Suprapubic skin (tissue), 4 donors: ENCODE data around the gene MTCL1. TPM values are rescaled to one million over a fixed set of nuclear protein-coding genes. Genes with fewer than 3 reads are reported as not detected.

ENCODE experiments used
- DNase-seq, 2 donors: peaks; one replicate each; pipeline ENCODE4 v3.0.0-alpha.2; 2019; ENCODE audit warnings: low spot score in 2 of 2
- H3K27ac ChIP-seq: fragments of 200-600 bp; sonication (generic); one replicate; pipeline ENCODE4 v1.5.1; 2019
- H3K27me3 ChIP-seq: fragments of 200-600 bp; sonication (generic); one replicate; pipeline ENCODE4 v1.5.1; 2019
- H3K36me3 ChIP-seq: fragments of 200-600 bp; sonication (generic); one replicate; pipeline ENCODE4 v1.5.1; 2019
- H3K4me1 ChIP-seq: fragments of 200-600 bp; sonication (generic); one replicate; pipeline ENCODE4 v1.5.1; 2019
- H3K4me3 ChIP-seq: fragments of 200-600 bp; sonication (generic); one replicate; pipeline ENCODE4 v1.5.1; 2019; ENCODE audit warnings: mild to moderate bottlenecking
- H3K9me3 ChIP-seq: fragments of 200-600 bp; sonication (generic); one replicate; pipeline ENCODE4 v1.5.1; 2019
- EP300 ChIP-seq: sonication (generic); formaldehyde crosslinking; IDR thresholded peaks from one replicate; pipeline ENCODE4 v1.6.1; 2017; ENCODE audit warnings: antibody characterized with exemption
- POLR2A ChIP-seq, 2 donors: fragments of 450-650 bp; IDR thresholded peaks; one replicate each; pipeline ENCODE4 v1.6.1; 2017; ENCODE audit warnings: antibody characterized with exemption in 2 of 2, mild to moderate bottlenecking in 2 of 2, moderate library complexity in 2 of 2
- POLR2AphosphoS5 ChIP-seq, 3 donors: sonication (generic); formaldehyde crosslinking; IDR thresholded peaks; one replicate each; pipeline ENCODE4 v1.6.1; 2017; ENCODE audit warnings: antibody characterized with exemption in 3 of 3
- WGBS: methylation state at CpG from one replicate; pipeline ENCODE4 v1.1.5; 2018; 5-methylcytosine and 5-hydroxymethylcytosine counted together
- total RNA-seq, 4 donors: library from RNA; depleted of rRNA; stranded (reverse); fragments of >200 nt; gene quantifications; one replicate each; pipeline ENCODE4 v1.1.0, GENCODE V29; 2016
- TF ChIP-seq, protein P1 (sequence below), 2 donors: fragments of 200-600 bp in 1 of 2; fragments of 450-650 bp in 1 of 2; sonication (generic) in 1 of 2; IDR thresholded peaks; one replicate each; pipeline ENCODE4 v1.5.1; 2016 to 2019; ENCODE audit warnings: antibody characterized with exemption in 2 of 2, mild to moderate bottlenecking in 1 of 2, moderate library complexity in 1 of 2

Gene MTCL1
- total RNA-seq, 4 donors from 2014 or later = 7.0 to 9.4 (median 8.1) TPM

DNA sequence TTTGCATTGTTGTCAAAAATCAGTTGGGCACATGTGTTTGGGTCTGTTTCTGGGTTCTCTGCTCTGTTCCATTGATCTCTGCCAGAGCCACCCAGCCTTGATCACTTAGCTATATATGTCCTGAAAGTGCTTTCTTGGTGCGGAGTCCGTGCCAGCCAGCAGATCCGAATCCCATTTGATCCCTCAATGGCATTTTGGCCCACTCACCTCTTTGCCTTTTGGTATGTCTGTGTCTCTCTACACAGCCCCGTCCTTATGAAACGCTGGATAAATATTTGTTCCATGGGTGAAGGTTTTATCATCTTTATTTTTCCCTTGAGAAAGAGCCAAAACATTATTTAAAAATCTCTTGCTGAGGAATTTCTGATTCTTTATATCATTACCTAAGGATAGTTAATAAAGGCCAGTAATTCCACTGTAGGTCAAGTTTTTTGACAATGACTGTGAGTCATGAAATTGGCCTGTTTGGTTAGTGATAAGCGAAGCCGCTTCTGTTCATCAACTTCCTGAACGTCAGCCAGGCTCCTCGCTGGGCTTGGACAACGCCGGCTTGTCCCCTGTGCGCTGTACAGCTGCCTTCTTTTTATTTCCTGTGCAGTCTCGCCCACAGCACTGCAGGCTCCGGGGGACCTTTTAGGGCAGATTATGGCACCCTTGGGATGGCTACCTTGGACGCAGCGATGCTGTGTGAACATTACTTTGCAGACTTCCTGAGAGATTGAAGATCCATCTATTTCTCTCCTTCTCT is 24.9 kb downstream of the MTCL1 start:
- no peaks in the 10 kb centered on the region for H3K4me1 ChIP-seq
- no peaks in the 10 kb centered on the region for H3K27me3 ChIP-seq
- no peak overlapping the region for H3K27ac ChIP-seq
- TF ChIP-seq, protein P1, sequence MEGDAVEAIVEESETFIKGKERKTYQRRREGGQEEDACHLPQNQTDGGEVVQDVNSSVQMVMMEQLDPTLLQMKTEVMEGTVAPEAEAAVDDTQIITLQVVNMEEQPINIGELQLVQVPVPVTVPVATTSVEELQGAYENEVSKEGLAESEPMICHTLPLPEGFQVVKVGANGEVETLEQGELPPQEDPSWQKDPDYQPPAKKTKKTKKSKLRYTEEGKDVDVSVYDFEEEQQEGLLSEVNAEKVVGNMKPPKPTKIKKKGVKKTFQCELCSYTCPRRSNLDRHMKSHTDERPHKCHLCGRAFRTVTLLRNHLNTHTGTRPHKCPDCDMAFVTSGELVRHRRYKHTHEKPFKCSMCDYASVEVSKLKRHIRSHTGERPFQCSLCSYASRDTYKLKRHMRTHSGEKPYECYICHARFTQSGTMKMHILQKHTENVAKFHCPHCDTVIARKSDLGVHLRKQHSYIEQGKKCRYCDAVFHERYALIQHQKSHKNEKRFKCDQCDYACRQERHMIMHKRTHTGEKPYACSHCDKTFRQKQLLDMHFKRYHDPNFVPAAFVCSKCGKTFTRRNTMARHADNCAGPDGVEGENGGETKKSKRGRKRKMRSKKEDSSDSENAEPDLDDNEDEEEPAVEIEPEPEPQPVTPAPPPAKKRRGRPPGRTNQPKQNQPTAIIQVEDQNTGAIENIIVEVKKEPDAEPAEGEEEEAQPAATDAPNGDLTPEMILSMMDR (IDR thresholded peaks at IDR 0.05) = no peak
- TF ChIP-seq POLR2AphosphoS5 (IDR thresholded peaks at IDR 0.05) (no peak), EP300 (no peak), POLR2A (IDR thresholded peaks at IDR 0.05) (no peak)
- no peaks in the 10 kb centered on the region for H3K9me3 ChIP-seq
- no peak for DNase-seq
- H3K36me3 ChIP-seq = no peaks in the 10 kb centered on the region
- 68% methylated on average over 16 of the region's 16 CpGs for WGBS
- H3K4me3 ChIP-seq = no peak overlapping the region

DNA sequence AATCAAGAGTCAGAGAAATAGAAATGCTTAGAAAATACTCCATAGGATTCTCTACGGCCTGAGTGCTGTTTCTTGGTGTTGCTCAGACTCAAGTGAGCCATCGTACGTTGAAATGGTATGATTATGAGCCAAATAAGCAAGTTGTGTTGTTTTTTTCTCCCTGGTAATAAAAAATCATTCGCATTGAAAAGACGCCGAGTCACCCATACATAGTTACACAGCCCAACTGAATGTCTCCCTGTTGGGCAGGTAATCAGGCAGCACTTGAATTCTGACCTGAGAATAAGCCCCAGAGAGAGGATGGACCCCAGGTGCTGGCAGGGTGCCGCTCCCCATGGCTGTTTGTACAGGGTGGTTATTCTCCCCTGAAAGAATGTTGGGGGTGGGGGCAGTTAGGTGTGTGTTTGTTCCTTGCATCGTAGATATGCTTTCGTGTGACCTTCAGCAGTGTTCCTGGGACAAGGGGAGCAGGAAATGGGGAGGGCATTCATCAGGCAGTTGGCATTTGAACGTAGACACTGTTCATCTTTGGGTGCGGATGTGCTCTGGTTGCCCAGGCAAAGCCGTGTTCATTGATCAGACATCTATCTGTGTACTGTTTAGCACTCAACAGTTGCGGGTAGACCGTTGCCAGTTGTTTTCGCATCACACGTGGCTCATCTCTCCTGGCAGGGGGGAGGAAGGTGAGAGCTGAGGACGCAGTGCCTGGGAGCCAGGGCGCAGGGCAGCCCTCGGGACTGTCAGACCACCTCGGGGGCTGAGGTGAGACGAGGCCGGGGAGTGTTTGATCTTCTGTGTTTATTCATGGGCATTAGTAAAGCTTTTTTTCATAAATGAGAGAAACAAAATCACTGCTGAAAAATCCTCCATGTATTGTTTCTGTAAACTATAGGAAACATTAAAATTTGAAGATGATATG is 27.3 kb downstream of the MTCL1 start:
- Histone ChIP-seq H3K36me3 (no peaks in the 10 kb centered on the region), H3K4me1 (no peaks in the 10 kb centered on the region), H3K4me3 (no peak overlapping the region), H3K27ac (no peak overlapping the region), H3K9me3 (no peaks in the 10 kb centered on the region), H3K27me3 (no peaks in the 10 kb centered on the region)
- no peak for DNase-seq
- TF ChIP-seq, protein P1 (IDR thresholded peaks at IDR 0.05) = no peak
- TF ChIP-seq EP300 (no peak), POLR2AphosphoS5 (IDR thresholded peaks at IDR 0.05) (no peak), POLR2A (IDR thresholded peaks at IDR 0.05) (no peak)
- WGBS = 95% methylated on average over 20 of the region's 22 CpGs

DNA sequence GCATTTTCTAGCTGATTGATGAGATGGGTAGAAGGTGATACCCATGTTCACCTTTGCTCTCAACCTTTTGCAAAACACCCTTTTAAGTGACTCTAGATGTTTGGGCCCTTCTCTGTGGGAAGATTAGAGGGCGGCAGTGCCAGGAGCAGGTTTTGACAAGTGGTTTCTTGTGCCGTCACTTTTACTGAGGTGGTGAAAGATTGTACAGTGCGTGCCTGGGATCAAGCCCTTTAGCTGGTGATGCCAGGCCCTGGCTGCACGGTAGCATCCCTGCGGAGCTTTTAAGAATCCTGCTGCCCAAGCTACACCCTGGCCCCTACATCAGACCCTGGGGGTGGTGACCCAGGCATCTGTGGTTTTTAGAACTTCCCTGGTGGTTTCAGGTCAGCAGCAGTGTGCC is 29.1 kb downstream of the MTCL1 start:
- Histone ChIP-seq H3K4me1 (no peaks in the 10 kb centered on the region), H3K9me3 (no peaks in the 10 kb centered on the region), H3K27ac (no peak overlapping the region), H3K36me3 (no peaks in the 10 kb centered on the region), H3K4me3 (no peak overlapping the region), H3K27me3 (no peaks in the 10 kb centered on the region)
- WGBS = 88% methylated on average over 3 of the region's 5 CpGs
- DNase-seq = no peak
- TF ChIP-seq EP300 (no peak), POLR2AphosphoS5 (IDR thresholded peaks at IDR 0.05) (no peak), POLR2A (IDR thresholded peaks at IDR 0.05) (no peak)
- TF ChIP-seq, protein P1 (IDR thresholded peaks at IDR 0.05) = no peak

DNA sequence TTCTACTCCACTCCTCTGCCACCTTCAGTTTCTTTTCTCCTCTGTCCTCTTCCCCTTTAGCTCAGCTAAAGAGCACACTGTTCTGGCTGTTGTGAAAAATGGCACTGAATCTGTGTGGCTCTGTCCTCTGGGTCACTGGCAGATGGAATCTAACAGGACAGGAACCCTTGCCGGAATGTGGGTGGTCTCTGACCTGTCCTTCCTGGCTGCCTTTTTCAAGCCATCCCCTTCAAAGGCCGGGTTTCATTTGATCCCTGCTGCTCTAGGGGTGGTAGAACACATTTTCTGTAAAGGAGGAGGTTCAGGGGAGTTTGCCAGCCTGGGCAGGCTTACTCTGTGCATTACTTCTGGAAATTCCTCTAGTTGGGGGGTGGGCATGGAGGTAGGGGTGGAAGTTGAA is 29.9 kb downstream of the MTCL1 start:
- Histone ChIP-seq H3K27me3 (no peaks in the 10 kb centered on the region), H3K9me3 (no peaks in the 10 kb centered on the region), H3K27ac (no peak overlapping the region), H3K36me3 (no peaks in the 10 kb centered on the region), H3K4me3 (no peak overlapping the region), H3K4me1 (no peaks in the 10 kb centered on the region)
- WGBS = 68% methylated on average over 2 of the region's 2 CpGs
- no peak for DNase-seq
- TF ChIP-seq, protein P1 (IDR thresholded peaks at IDR 0.05) = no peak
- TF ChIP-seq EP300 (no peak), POLR2A (IDR thresholded peaks at IDR 0.05) (no peak), POLR2AphosphoS5 (IDR thresholded peaks at IDR 0.05) (no peak)

DNA sequence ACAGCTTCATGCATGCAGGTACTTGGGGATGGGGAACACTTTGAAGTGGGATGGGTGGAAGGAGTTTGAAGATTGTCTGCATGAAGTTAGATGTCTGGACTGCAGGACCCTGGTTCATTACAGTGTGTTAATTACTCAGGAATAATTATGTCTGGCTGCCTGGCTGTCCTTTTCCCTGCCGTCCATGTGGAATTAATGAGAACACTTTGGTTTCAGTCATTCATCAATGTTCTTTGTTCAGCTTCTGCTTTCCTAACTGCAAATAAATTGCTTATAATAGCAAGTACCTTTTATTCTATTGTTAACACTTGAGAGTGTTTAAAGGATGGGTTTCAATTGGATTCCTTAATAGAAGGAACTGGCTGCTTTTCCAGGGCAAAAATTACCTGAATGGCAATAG is 35.8 kb downstream of the MTCL1 start:
- H3K27me3 ChIP-seq = no peaks in the 10 kb centered on the region
- no peak for DNase-seq
- H3K4me1 ChIP-seq = peaks cover 1% of the 10 kb centered on the region
- WGBS = 83% methylated on average over 1 of the region's 1 CpG
- no peaks in the 10 kb centered on the region for H3K9me3 ChIP-seq
- TF ChIP-seq POLR2A (IDR thresholded peaks at IDR 0.05) = no peak
- H3K36me3 ChIP-seq = no peaks in the 10 kb centered on the region
- H3K4me3 ChIP-seq = no peak overlapping the region
- no peak overlapping the region for H3K27ac ChIP-seq
